ENCODE data around the gene SOS1.
"Not testable (repeated sequence)": the region's sequence is repeated elsewhere in the genome, so short reads cannot be mapped to it uniquely, and the experiment has no call there.

SOS1 gene

GRCh38 chr2:39120771-39121522, at the start of gene SOS1:
TSS of gene SOS1 (minus strand) at chr2:39121051. CDS start at chr2:39120422, 629 bp downstream.
- FAIRE-seq (no peak), DNase-seq (ENCODE audit: low spot score) (peak; percentile 83)

GRCh38 chr2:39164089-39164488, 43.2 kb upstream of the SOS1 start:
- DNase-seq (ENCODE audit: low spot score) (no peak), FAIRE-seq (no peak)

- FAIRE-seq (no peak), DNase-seq (ENCODE audit: low spot score) (no peak)
These were observed 40.1 kb upstream of the SOS1 start for GRCh38 chr2:39160982-39161381.

- FAIRE-seq (no peak), DNase-seq (ENCODE audit: low spot score) (no peak)
These were observed 38.4 kb upstream of the SOS1 start for GRCh38 chr2:39159283-39159682.

GRCh38 chr2:39158351-39158750, 37.5 kb upstream of the SOS1 start:
- no peak for DNase-seq (ENCODE audit: low spot score)
- no peak for FAIRE-seq

GRCh38 chr2:39156846-39157245, 36.0 kb upstream of the SOS1 start:
- DNase-seq (ENCODE audit: low spot score): no peak
- FAIRE-seq: no peak

GRCh38 chr2:39156107-39156506, 35.3 kb upstream of the SOS1 start:
- DNase-seq (ENCODE audit: low spot score) (no peak), FAIRE-seq (no peak)

- DNase-seq (ENCODE audit: low spot score); FAIRE-seq: not testable (repeated sequence)
These were observed 34.7 kb upstream of the SOS1 start for GRCh38 chr2:39155573-39155972.

- FAIRE-seq: no peak
- DNase-seq (ENCODE audit: low spot score): no peak
These were observed 34.1 kb upstream of the SOS1 start for GRCh38 chr2:39154944-39155343.

- FAIRE-seq (no peak), DNase-seq (ENCODE audit: low spot score) (no peak)
These were observed 32.5 kb upstream of the SOS1 start for GRCh38 chr2:39153312-39153711.

GRCh38 chr2:39152504-39152903, 31.7 kb upstream of the SOS1 start:
- no peak for FAIRE-seq
- DNase-seq (ENCODE audit: low spot score): no peak

- DNase-seq (ENCODE audit: low spot score): no peak
- no peak for FAIRE-seq
These were observed 30.1 kb upstream of the SOS1 start for GRCh38 chr2:39150890-39151497.

- FAIRE-seq: no peak
- DNase-seq (ENCODE audit: low spot score): no peak
These were observed 29.3 kb upstream of the SOS1 start for GRCh38 chr2:39150102-39150562.

- DNase-seq (ENCODE audit: low spot score) (no peak), FAIRE-seq (no peak)
These were observed 25.8 kb upstream of the SOS1 start for GRCh38 chr2:39146630-39147029.

GRCh38 chr2:39145906-39146421, 25.1 kb upstream of the SOS1 start:
- no peak for FAIRE-seq
- no peak for DNase-seq (ENCODE audit: low spot score)

- no peak for DNase-seq (ENCODE audit: low spot score)
- FAIRE-seq: no peak
These were observed 23.6 kb upstream of the SOS1 start for GRCh38 chr2:39144416-39144815.

- DNase-seq (ENCODE audit: low spot score) (no peak), FAIRE-seq (no peak)
These were observed 22.2 kb upstream of the SOS1 start for GRCh38 chr2:39142904-39143605.

- DNase-seq (ENCODE audit: low spot score): no peak
- no peak for FAIRE-seq
These were observed 20.8 kb upstream of the SOS1 start for GRCh38 chr2:39141334-39142271.

- not testable (repeated sequence) for FAIRE-seq; DNase-seq (ENCODE audit: low spot score)
These were observed 20.1 kb upstream of the SOS1 start for GRCh38 chr2:39140948-39141333.

- DNase-seq (ENCODE audit: low spot score): no peak
These were observed 19.5 kb upstream of the SOS1 start for GRCh38 chr2:39140322-39140847.

More at GRCh38 chr2:39140322-39140847, 19.5 kb upstream of the SOS1 start:
- FAIRE-seq: no peak
